GM19468 (cell line): ENCODE data around the gene TMEM150A.
"Not testable (repeated sequence)": the region's sequence is repeated elsewhere in the genome, so short reads cannot be mapped to it uniquely, and the experiment has no call there.

Source experiments
- ATAC-seq: cut with Tn5 transposase; IDR thresholded peaks from one replicate; pipeline ENCODE4 v1.9.1; 2021; ENCODE audit warnings: mild to moderate bottlenecking, moderate library complexity, moderate number of reproducible peaks; ENCODE audit not compliant: unreplicated experiment; ENCODE audit errors: extremely low read depth

TMEM150A gene

DNA sequence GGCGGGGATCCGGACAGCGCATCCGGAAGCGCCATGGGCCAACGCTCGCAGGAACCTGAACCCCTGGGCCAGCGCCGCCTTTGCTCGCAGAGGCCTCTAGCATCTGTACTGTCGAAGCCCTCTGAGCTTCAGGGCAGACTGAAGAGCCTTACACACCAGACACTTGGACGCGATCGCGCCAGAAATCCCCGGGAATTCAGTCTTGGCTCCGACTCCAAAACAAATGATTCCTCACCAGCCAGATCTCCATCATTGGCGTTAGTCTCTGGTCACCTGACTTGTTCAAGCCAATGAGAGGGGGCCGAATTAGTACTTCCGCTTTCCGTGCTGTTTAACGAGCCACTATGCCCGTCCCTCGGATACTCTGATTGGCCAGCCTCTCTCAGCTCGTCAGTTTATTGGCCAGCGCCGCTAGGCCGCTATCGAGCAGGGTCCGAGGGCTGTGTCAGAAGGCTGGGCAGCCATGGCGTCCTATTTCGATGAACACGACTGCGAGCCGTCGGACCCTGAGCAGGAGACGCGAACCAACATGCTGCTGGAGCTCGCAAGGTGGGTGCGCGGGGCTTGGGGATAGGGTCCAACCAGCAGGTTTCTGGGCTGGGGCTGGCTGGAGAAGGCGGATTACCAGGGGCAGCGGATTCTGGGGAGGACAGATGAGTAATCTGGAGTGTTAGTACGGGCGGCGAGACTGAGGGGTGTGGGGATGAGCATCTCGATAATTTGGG, 7.0 kb downstream of the TMEM150A start, which contains the start of gene RNF181:
Gene RNF181 (plus strand): TSS at position 445 of the 725 bp plus-strand sequence. CDS start 19 bp downstream, at position 464.
- ATAC-seq, result peak; percentile 92

DNA sequence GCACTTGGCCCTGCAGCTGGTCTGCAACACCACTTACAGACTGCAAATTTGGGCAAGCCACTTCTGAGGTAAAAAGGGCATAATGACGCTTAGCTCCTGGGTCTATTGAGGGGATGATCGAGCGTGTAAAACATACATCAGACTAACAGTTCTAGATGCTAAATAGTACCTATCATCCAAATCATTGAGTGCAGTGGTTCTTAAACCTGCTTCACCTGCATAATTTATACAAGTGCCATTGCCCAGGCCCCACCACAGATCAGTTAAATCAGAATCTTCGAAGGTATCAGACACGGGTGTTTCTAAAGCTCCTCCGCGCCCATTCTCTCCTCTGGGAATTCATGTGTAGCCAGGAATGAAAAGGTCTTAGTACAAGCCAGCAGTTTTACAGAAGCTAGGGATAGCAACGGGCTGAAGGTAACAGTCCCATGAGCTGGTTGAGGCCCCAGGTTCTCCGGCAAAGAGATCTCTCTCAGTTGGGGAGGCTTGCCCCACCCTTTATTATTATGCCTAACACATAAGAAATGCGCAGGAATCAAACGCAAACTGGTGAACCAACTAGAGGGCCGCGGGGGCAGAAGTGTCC, 7.7 kb downstream of the TMEM150A start:
- ATAC-seq, result no peak

DNA sequence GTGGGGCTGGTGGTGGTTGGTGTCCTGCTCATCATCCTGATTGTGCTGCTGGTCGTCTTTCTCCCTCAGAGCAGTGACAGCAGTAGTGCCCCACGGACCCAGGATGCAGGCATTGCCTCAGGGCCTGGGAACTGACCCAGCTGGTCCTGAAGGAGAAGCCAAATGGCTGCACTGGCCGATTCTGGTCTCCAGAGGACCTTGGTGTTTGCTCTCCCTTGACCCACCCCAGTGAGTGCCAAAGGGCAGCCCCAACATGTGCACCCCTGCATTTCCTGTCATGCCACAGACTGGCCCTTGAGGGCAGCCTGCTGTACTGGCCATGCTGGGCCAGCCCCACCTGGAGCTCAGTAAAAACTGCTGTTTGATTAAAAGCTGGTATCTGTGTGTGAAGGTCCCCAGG, 9.5 kb downstream of the TMEM150A start:
- no peak for ATAC-seq

DNA sequence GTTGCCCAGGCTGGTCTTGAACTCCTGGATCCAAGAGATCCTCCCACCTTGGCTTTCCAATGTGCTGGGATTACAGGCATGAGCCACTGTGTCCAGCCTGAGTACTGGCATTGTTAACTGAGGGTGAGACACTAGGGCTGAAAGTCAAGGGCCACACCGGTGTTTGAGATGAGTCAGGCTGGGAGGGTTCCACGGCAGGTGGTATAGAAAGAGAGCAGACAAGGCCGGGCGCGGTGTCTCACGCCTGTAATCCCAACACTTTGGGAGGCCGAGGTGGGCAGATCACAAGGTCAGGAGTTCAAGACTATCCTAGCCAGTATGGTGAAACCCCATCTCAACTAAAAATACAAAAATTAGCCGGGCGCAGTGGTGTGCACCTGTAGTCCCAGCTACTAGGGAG, 10.2 kb downstream of the TMEM150A start:
- ATAC-seq, result not testable (repeated sequence)

DNA sequence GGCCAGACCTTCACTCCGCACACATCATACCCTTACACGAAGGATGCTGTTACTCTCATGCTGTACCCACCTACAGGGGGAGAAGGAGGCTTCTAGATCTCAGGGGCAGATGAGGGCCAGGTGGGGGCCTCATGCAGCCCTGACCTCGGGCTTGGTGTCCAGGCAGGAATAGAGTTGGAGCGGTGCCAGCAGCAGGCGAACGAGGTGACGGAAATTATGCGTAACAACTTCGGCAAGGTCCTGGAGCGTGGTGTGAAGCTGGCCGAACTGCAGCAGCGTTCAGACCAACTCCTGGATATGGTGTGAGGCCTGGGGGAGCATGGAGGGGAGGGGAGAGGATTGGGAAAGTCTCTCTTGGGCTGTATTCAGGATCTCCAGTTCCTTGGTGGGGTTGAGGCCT, 10.9 kb downstream of the TMEM150A start:
- ATAC-seq, result no peak

DNA sequence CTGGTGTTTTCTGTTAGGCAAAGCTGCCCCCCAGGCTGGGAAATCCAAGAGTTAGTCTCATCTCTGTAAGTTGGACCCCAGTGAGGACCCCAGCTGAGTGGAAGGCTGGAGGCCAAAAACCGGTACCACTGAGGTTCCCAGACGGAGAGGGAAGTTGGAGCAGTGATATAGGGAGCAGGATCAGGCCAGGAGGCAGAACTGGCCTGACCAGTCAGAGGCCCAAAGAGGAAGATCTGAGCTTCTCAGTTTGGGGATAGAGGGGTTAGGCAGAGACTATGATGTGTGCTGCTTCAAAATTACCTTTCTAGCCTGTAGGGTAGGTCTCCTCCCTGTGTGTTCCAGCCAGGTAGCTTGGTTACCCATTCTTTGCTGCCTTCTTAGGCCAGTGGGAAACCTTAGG, 11.5 kb downstream of the TMEM150A start:
- no peak for ATAC-seq

DNA sequence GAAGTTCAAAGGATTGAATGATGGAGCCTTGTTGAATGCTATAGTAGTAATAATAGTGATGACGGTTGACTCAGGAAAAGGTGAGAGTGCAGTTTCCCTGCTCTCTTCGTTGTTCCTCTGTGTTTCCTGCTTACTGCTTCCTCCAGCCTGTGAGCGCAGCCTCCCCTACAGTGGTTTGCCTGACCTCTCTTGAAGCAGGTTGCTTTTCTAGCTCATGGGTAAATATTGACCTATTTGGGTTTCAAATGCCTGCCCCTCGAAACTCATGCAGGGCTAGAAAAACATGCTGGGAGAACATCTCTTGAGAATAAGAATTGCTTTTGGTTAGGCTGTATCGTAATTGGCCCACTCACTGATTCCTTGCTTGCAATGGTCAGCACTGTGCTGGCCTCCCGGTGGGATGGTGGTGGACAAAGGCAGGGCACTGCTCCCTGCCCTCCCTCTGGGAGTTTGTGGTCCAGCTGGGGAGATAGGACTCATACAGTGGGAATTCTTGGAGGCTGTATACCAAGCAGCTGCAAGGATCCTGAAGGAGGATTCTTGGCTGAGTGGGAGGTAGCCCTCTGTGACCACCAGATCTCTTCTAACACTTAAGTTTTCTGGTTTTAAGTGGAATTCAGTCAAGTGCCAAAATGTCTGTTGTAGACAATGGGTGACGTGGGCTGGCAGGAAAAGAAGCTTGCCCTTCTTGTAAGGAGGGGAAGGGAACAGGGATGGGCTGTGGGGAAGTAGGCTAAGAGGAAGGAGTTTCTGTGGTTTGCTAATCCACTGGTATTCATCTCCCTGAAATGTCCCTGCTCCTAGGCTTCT, 12.3 kb downstream of the TMEM150A start:
- ATAC-seq, result no peak

DNA sequence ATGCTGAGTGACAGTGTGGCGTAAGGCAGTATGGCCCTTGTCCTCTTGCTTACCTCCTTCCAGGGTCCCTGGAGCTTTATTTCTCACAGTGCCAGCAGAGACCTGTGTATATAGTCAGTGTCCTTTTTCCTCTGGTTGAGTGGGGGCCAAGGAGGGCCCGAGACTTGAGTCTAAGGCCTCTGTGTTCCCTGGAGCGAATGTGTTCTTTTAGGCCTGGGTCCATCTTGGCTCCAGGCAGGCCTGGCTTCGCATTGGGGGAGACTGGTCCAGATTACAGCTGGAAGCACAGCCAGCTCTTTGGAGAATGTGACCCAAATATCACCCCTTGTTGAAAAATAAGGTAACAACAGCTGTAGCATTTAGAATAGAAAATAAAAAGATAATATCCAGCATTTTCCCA, 13.3 kb downstream of the TMEM150A start:
- ATAC-seq, result no peak

DNA sequence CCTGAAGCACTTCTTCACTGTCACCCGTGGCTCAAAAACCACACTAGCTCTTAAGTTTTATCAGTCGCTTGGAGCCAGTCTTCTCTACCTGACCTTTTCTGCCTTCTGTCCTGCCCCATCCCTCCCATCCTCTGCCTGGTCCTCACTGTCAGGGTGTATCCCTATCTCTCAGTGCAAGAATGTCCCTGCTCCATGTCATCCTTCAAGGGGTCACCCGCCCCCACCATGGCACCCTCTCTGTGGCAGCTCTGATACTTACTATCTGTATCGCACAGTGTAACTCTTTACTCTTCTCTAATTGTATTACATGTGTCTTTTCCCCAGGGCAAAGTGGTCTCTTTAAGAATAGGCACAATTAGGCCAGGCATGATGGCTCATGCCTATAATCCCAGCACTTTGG, 13.9 kb downstream of the TMEM150A start:
- no peak for ATAC-seq

DNA sequence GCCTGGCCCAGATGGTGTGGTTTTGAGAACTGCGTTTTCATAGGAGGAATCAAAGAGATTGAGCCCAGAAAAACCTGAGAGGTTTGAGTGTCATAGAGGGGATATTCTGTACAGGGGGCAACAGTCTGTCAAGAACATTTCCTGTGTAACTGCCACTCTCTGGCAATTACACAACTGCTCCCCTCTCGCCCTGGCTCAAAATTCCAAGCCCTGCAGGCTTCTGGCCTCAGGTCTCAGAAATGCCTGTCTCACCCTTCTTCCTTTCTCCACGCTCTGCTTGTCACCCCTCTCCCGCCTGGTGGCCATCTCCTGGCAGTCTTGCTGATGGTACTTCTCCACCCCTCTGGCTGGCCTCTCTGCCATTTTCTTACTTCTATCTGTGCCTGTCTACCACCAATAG, 14.3 kb downstream of the TMEM150A start:
- ATAC-seq, result no peak

DNA sequence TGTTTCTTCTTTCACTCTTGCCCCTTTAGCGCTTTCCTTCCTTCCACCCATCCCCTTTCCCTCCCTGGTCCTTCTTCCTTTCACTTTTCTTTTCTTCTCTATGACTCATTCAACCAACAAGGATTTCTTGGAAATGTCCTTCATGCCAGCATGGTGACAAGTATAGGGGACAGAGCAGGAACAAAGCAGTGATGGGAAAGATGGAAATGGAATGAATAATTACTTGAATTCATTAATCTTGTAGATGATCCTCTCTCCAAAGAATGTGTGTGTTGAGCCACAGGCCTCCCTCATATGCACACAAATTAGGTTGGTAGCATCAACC, 16.8 kb downstream of the TMEM150A start:
- no peak for ATAC-seq

DNA sequence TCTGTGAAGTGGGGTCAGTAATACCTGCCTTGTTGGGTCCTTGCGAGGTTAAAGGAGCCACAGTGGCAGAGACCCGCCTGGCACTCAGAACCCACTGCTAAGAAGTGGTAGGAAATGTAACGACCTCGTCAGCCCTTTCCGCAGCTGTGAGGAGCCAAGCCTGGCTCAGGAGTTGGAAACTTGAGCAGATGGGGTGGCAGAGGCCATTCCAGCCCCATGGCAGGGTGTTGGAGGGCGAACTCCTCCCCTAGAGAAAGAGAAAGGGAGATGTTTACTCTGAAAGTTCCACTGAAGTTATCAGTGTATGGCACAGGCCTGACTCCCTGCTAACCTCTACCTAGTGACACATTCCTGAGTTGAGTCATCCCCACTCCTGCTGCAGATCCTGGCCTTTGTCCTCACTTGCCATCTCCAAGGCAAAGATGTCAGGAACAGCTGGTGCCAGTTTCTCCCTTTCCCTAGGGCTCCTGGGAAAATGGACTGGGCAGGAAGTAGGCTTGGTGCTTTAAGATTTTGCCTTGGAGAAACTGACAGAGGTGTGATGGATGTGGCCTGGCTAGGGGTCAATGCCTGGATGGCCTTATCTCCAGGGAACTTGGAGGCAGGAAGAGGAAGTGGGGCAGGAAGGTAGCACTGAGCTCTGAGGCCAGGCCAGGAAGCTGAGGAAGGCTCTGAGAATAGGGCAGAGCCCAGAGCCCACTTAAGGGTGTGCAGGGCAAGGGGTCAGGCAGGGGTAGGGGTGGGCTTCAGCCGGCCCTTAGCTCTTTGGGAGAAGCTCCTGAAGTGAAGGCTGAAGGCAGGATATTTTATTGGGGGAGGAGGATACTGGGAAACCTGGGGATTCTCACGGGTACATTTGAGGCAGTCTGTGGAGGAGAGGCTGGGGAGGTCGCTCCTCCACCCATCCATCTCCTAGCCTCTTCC, 17.4 kb downstream of the TMEM150A start:
- peak; percentile 8 for ATAC-seq

DNA sequence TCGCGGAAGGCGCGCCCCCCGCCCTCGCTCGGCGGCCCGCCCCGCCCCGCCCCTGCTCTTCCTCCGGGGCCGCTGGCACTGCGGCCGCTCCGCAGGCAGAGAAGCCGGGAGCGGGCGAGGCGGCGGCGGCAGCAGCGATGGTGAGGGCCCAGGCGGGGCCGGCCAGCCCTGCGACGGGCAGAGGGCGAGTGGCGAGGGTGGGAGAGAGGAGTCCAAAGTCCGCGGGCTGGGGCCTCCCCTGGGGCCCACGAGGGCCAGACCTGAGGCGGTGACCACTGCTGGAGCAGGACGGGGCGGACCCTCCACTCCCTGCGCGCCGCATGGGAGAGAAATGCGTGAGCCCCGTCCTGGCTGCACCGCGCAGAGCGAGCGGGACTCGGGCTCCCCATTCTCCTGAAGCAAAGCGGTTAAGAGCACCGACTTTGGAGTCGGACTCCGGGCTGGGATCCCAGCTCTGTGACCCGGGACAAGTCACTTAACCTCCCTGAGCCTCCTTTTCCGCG, 18.1 kb downstream of the TMEM150A start, which contains the start of gene VAMP5:
Gene VAMP5 (plus strand): TSS at position 78 of the 503 bp plus-strand sequence. CDS start 60 bp downstream, at position 138.
- ATAC-seq, result no peak

DNA sequence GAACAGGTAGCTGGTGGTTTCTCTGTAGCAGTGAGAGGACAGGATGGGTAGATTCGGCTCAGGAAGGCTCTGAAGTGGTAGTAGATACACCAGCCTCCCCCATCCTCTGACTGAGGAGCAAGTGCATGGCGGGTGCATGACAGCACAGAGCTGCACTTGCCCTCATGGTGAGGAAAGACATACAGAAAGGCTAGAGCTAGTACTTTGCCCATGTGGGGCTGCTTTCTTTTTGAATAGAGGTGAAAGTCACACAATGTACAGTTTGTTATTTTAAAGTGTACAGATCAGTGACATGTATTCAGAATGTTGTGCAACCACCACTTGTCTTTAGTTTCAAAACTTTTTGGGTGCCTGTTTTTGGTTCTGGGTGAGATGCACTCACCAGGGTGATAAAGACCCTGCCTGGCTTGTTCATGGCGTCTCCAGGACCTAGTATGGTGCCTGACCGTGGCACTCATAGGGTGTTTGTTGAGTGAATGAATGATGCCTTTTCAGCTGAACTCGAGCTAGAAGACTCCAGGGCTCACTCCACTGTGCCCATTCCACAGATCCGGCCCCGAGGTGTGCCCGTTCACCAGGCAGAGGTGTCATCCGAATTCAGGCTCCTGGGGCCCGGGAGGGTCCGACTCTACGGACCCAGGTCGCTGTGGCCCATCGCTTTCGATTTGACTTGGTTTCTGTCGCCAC, 18.7 kb downstream of the TMEM150A start:
- ATAC-seq, result peak; percentile 25

DNA sequence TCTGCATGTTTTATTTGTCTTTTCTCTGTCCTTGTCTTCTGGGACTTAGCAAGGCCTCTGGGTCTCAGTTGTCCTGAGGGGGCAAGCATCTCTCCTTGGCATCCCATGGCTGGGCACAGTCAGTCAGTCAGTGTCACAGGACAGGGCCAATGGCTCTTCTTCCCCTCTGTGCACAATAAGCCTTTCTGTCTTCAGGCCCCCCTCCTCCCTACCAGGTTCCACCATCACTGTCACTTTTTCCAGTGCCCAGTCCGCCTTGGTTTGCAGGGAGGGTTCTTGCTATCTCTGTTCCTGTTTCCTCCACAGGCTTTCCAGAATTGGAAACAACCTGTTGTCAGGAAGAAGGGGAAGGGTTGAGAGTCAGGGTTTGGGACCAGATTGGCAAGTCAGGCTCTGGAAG, 20.0 kb downstream of the TMEM150A start:
- ATAC-seq, result no peak

DNA sequence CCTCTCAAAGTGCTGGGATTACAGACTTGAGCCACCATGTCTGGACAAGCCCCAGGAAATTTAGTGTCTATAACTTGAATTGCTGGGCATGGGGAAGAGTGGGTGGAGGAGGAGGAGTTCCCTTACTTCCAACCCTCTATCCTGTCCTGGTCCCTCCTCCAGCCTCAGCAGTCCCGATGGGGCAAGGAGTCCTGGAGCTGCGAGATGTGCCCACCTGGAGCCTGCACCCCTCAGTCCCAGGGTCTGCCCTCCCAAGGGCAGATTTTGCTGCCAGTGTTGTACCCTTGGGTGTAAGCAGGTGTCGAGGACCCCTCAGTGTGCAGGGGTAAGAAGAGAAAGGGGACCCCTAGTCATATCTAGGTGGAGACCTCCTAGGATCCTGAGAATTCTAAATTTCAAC, 22.3 kb downstream of the TMEM150A start:
- no peak for ATAC-seq

DNA sequence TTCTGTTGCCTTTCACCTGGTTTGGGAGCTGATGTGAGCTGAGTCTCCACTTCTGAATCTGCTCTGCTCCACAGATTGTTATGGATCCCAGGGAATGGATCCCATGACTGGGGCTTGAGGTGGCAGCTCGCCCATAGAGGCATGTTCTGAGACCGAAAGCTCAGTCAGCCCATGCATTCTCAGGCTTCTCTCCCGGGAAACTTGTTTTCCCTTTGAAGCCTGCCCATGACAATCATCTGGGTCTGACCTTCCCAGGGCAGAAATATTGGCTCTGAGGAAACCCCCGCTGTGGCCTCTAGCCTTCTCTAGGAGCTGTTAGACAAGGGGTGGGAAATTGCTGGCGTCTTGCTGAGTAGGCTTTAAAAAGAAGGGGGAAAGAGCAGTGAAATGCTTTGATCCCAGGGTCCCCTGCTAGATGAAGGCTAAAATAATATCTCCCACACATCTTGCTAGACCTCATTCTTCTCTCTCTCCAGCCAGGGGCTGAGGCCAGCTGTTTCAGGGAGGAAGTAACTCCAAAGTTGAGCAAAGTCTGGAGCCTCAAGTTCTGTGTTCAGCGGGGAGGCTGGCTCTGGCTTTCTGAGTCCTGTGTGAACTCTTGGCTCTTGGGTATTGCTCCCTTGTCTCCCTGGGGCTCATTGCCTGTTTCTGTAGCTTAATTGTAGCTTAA, 23.1 kb downstream of the TMEM150A start:
- ATAC-seq, result no peak

DNA sequence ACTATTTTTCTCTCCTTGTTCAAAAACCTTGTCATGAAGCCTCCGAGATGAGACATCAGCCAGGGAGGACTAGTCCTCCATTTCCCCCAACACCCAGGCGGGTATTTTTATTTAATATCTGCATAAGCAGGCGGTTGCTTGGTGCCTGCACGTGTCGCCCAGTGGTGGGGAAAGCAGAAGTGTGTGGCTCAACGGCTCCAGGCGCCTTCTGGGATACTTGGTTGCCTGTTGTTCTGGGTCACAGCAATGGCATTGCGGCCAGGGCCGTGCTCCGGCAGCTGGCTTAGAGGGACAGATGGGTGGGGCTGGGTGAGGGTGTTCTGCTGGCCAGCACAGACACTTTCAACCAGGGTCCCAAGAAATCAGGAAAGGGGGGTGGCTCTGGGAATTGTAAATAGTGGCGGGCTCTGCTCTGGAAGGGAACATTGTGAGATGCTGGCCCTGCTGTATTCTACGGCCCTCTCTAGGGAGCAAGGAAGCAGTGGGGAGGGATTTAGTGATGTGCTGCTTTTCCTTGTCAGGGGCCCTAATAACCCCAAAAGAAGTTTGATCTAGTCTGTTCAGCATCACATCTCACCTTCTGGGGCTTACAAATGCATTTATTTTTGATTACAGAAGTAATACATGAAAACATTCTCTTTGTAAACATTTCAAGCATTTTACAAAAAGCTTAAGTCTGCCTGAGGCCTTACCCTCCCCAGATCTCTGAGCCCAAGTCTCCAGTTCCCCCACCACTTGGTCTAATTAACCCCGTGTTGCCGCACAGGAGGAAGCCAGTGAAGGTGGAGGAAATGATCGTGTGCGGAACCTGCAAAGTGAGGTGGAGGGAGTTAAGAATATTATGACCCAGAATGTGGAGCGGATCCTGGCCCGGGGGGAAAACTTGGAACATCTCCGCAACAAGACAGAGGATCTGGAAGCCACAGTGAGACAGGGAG, 24.0 kb downstream of the TMEM150A start:
- ATAC-seq, result peak; percentile 33
